ENCODE results near the gene CTNNAL1.
A peak's percentile ranks its signal among the peaks of the same experiment; 100 is the strongest.
"Not testable (repeated sequence)": the region's sequence is repeated elsewhere in the genome, so short reads cannot be mapped to it uniquely, and the experiment has no call there.

Gene CTNNAL1

GRCh38 chr9:109012876-109013678, at the start of gene CTNNAL1:
Gene CTNNAL1 (minus strand): TSS chr9:109013499. CDS start chr9:109013442, 57 bp downstream.
- DNase-seq = peak; percentile 92

- DNase-seq = no peak
Measured at GRCh38 chr9:109062543-109062942, 49.2 kb upstream of the CTNNAL1 start.

- no peak for DNase-seq
Measured at GRCh38 chr9:109060191-109060590, 46.9 kb upstream of the CTNNAL1 start.

- DNase-seq = not testable (repeated sequence)
Measured at GRCh38 chr9:109053121-109053520, 39.8 kb upstream of the CTNNAL1 start.

- no peak for DNase-seq
Measured at GRCh38 chr9:109052416-109052815, 39.1 kb upstream of the CTNNAL1 start.

GRCh38 chr9:109051733-109052132, 38.4 kb upstream of the CTNNAL1 start:
- DNase-seq = no peak

- no peak for DNase-seq
Measured at GRCh38 chr9:109050444-109050843, 37.1 kb upstream of the CTNNAL1 start.

- DNase-seq = no peak
Measured at GRCh38 chr9:109048822-109049221, 35.5 kb upstream of the CTNNAL1 start.

- no peak for DNase-seq
Measured at GRCh38 chr9:109047259-109047658, 34.0 kb upstream of the CTNNAL1 start.

GRCh38 chr9:109046346-109046745, 33.0 kb upstream of the CTNNAL1 start:
- no peak for DNase-seq

- DNase-seq = no peak
Measured at GRCh38 chr9:109043578-109043977, 30.3 kb upstream of the CTNNAL1 start.

- no peak for DNase-seq
Measured at GRCh38 chr9:109040571-109040970, 27.3 kb upstream of the CTNNAL1 start.

GRCh38 chr9:109039539-109039938, 26.2 kb upstream of the CTNNAL1 start:
- DNase-seq = no peak

- DNase-seq = no peak
Measured at GRCh38 chr9:109037946-109038715, 24.8 kb upstream of the CTNNAL1 start.

- no peak for DNase-seq
Measured at GRCh38 chr9:109036744-109037680, 23.7 kb upstream of the CTNNAL1 start.

- DNase-seq = no peak
Measured at GRCh38 chr9:109035684-109036423, 22.6 kb upstream of the CTNNAL1 start.

- no peak for DNase-seq
Measured at GRCh38 chr9:109033941-109034700, 20.8 kb upstream of the CTNNAL1 start.

GRCh38 chr9:109031241-109031640, 17.9 kb upstream of the CTNNAL1 start:
- DNase-seq = no peak

- DNase-seq = no peak
Measured at GRCh38 chr9:109030426-109030825, 17.1 kb upstream of the CTNNAL1 start.

- DNase-seq = no peak
Measured at GRCh38 chr9:109028457-109028856, 15.2 kb upstream of the CTNNAL1 start.

- no peak for DNase-seq
Measured at GRCh38 chr9:109027176-109027575, 13.9 kb upstream of the CTNNAL1 start.

All from CD4-positive, alpha-beta T cell treated with Interleukin-12 subunit alpha and Interleukin-12 subunit beta, for 1 hour (primary cell).